ENCODE results near the gene ERN2.
"Not testable (repeated sequence)": the region's sequence is repeated elsewhere in the genome, so short reads cannot be mapped to it uniquely, and the experiment has no call there.

The ERN2 gene

DNA sequence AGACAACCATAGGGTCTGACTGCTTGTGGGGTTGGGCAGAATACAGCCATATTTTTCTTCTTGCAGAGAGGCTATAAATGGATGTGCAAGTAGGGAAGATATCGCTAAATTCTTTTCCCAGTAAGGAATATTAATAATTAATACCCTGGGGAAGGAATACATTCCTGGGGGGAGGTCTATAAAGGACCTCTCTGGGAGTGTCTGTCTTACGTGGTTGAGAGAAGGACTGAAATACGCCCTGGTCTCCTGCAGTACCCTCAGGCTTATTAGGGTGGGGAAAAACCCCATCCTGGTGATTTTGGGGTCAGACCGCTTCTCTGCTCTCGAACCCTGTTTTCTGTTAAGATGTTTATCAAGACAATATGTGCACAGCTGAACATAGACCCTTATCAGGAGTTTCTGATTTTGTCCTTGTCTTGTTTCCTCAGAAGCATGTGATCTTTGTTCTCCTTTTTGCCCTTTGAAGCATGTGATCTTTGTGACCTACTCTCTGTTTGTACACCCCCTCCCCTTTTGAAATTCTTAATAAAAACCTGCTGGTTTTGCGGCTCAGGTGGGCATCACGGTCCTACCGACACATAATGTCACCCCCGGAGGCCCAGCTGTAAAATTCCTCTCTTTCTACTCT is 9.7 kb upstream of the ERN2 start:
- not testable (repeated sequence) for DNase-seq (ENCODE audit: low spot score)

DNA sequence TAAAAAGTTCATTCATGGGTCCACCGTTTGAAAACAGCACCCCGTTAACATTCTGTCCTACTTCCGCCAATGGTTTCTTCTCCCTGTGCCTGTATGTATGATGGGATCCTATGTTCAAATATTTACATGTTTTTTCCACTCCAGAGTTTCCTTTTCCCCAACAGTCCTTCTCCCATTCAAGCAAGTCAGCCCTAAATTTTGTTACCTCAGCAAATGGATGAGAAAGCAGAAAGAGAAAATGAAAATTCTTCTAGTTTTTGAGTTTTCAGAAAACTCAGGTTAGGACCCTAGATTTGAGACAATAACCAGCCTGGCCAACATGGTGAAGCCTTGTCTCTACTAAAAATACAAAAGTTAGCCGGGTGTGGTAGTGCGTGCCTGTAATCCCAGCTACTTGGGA is 3.5 kb upstream of the ERN2 start:
- DNase-seq (ENCODE audit: low spot score) = no peak

DNA sequence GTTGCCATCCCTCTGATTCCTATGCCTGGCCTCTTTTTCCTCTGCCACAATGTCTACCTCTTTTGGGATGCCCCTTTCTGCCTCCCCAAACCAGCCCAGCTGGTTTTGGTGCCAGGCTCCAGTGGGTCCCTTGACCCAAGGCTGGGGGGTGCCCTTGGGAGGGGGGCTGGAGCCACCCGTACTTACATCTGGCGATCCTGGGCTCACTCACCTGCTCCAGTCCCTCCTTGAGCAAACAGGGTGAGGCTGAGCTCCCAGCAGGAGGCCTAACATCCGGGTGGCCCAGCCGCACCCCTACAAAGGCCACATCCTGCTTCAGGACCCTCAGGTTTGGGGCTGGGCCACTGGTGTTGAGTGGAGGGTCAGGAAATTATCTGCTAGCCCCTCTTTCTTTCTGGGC is 1.2 kb downstream of the ERN2 start:
- DNase-seq (ENCODE audit: low spot score) = no peak

DNA sequence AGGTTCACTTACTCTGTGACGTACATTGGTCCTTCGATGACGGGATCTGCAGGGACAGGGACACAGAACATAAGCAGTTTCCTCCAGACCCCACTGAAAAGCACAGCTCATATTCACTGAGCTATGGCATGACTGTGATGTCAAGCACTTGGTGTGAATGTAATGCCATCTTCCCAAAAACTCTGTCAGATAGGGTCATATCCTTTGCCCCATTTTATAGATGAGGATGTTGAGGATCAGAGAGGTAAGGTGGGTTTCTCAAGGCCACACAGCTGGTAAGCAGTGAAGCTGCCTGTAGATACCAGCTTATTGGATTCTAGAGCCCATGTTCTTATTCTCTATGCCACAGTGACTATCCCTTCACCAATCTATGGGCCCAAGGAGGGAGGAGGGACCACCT is 2.5 kb downstream of the ERN2 start:
- DNase-seq (ENCODE audit: low spot score) = no peak

DNA sequence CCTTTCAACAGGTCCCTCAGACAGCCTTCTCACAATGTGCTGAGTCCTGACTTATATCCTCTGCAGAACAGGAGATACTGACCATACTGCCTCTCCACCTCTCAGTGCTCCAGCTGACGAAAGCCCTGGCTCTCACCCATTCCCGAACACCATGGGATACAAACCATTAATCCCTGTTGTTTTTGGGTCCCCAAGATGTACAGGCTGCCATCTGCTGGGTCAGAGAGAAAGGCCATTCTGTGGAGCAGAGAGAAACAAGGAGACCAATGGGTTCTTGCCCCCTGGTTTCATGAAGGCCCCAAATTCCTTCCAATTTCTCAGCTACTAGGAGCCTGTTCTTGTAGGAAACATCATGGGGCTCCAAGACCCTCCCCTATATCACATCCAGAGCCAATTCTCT is 3.0 kb downstream of the ERN2 start:
- DNase-seq (ENCODE audit: low spot score) = no peak

DNA sequence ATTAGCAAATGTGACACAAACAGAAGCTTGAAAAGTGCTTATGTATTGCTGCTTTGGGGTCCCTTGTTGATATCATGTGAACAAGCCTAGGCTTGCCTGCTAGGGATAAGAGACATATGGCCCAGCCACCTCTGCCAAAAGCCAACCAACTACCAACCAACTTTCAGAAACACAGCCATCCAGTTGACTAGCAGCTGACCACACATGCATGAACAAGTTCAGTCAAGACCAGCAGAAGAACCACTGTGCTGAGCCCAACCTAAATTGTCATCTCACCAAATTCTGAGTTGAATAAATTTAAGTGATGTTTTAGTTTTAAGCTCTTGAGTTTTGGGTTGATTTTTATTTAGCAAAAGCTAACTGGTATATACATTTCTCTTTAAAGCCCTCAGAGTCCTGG is 3.5 kb downstream of the ERN2 start:
- DNase-seq (ENCODE audit: low spot score) = no peak

DNA sequence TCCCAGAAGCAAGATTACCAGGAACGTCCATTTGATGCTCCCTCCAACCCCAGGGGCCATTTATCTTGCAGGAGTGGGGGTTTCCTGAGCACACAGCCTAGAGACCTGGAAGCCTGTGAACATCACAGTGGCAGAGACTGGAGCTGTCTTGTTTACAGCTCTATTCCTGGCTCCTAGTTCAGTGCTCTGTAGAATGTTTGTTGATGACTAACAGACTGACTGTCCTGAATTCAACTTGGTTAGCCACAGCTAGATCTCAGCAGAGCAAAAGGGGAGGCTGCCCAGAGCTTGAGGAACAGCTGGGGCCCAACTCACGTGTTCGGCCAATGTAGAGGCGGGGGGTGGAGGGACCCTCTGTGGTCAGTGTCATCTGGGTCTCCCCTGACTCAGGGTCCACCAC is 6.6 kb downstream of the ERN2 start:
- DNase-seq (ENCODE audit: low spot score) = no peak

DNA sequence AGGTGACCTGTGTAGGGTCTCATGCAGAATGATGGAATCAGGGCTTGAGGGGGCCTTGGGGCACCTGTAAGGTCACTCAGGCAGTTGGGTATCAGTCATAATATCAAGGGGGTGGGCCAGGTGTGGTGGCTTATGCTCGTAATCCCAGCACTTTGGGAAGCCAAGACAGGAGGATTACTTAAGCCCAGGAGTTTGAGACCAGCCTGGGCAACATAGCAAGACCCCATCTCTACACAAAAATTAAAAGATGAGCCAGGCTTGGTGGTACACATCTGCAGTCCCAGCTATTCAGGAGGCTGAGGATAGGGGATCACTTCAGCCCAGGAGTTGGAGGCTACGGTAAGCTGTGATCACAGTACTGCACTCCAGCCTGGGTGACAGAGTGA is 7.5 kb downstream of the ERN2 start:
- no peak for DNase-seq (ENCODE audit: low spot score)

DNA sequence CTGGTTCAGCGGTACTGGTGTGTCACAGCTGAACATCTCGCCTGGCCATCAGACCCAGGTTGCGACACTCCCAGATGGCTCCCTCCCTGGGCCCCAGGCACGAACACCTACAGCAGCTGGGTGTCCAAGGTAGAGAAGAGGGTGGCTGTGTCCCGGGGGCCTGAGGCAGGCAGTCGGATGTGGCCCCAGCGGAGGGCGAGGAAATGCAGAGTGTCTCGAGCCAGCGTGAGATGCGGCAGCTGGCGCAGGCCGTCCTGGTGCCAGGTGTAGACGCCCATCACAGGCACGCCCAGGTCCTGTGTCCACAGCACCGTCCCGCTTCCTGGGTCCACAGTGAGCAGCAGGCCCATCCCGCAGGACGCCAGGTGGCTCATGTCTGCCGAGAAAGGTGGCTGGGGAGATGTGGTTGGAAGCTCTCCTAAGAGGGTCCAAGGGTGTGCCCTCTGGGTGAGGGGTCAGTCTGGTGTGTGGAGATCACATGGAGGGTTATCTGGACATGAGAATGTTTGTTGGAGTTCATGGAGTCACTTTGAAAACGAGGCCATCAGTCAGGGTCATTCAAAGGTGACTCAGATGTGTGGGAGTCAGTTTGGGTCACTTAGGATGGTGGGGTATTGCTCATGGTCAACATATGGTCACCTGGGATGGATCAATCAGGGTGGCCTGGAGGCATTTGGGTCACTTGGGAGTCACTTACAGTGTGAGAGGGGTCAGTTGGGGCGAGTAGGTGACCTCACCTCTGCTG is 8.1 kb downstream of the ERN2 start:
- no peak for DNase-seq (ENCODE audit: low spot score)

DNA sequence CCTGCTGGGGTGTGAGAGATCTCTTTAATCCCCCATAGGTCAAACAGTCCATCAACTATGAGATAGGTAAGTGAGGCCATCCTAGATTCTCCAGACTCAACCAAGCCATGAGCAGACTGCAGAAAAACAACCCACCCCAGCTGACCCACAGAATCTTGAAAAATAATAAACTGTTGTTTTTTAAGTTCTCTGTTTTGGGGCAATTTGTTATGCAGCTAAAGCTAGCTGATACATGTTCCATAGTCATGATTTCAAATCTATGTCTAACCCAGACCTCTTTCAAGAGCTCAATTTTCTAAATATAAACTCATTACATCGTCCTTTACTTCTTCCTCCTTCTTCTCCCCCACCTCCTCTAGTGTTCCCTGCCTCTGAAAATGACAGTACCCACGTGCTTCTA is 10.1 kb downstream of the ERN2 start:
- no peak for DNase-seq (ENCODE audit: low spot score)

DNA sequence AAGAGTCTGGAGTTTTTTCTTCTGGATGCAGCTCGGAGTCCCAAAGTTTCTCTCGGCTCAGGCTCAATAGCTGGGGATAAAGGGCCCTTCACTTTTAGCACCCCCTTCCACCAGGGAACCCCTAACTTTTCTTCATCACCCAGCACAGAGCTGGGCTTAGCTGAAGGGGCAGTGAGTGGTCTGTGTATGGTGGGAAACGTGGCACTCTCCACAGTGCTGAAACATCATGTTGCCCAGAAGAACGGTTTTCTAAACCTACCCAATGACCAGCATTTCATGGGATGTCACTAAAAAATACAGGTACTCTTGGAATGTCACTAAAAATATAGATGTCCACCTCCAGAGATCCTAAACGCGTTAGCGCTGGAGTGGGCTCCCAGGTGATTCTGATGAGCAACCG is 12.0 kb downstream of the ERN2 start:
- no peak for DNase-seq (ENCODE audit: low spot score)

DNA sequence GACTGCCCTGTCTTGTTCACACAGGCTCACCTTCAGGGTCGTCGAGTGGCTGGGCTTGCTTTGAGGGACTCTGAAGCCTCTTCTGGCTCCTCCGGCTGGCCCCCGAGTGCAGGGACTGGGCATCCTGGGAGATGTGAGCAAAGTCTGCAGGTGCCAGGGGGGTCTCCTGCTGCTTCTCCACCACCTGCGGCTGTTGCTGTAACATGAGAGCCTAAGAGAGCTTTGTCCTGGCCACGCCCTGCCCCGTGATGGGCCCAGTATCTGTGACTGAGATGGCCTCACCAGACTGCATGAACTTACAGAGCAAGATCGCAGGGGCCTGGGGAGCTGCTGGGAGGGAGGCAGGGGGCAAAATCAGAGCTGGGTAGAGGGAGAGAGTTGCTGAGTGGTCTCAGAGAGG is 12.5 kb downstream of the ERN2 start:
- peak; percentile 37 for DNase-seq (ENCODE audit: low spot score)

DNA sequence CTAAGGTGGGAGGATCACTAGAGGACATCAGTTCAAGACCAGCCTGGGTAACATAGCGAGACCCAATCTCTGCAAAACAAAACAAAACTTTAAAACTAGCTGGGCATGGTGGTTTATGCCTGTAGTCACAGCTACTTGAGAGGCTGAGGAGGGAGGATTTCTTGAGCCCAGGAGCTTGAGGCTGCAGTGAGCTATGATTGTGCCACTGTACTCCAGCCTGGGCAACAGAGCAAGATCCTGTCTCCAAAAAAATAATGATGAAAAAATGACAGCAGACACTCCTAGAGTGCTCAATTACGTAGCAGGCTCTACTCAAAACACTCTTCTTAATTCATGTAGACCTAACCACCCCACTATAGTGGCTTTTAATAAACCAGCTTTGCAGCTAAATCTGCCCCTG is 12.9 kb downstream of the ERN2 start:
- no peak for DNase-seq (ENCODE audit: low spot score)

DNA sequence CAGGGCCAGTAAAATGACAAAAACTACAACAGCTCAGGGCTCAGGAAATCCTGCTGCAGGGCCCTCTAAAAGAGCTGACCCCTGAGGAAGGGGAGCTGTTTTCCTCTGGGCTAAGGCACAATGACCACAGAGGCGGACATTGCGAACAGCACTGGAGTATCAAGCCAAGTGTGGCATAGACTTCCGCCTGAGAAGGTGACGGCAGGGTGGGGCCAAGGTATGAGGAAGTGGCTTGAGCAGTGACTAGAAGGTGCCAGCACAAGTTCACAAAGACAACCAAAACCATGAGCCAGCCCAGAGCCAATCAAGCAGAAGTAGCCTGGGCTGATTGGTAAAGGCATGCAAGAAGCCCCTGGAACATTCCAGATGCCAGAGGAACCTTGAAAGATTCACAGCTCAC is 13.9 kb downstream of the ERN2 start:
- no peak for DNase-seq (ENCODE audit: low spot score)

DNA sequence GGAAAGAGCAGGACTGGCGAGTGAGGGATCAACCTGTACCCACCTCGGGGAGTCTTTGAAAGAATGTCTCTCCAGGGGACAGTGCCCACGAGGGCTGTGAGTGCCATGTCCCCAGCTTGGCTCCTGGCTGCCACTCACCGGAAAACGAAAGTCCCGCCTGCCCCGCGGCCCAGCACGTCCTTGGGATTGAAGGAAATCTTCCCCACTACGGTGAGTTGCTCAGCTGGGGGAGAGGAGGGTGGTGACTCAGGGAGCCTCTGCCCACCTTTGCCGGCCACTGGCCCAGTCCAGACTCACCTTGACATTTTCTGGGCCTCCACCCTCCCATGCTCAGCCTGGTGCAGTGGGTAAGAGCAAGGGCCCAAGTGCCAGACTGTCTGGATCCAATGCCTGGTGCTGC is 17.3 kb downstream of the ERN2 start:
- no peak for DNase-seq (ENCODE audit: low spot score)

DNA sequence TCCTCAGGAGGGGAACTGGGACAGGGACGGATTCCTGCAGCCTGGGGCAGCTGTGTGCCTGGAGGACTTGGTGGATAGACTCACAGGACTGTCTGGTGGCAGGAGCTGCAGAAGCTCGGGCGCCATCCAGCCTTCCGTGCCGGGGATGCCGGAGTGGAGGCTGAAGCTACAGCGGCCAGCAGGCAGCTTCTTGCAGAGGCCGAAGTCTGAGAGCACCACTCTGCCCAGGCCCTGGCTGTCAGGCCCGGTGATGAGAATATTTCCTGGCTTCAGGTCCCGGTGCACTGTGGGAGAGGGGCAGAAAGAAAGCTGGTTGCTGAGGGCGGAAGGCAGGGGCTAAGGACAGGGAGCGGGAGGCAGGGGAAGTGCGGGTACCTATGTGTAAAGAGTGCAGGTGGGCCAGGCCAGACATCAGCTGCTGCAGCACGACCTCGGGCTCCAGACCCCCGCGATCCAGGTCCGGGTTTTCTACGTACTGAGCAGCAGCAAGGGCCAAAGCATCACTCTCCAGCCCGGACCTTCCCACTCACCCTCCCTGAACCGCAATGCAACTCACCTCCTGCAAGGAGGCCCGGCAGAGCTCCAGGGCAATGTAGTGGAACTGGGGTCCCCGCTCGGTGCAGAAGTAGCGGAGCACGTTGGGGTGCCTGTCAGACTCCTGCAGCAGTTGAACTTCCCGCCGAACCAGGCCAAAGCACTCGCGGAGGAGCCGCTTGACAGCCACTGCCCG is 18.2 kb downstream of the ERN2 start:
- peak; percentile 80 for DNase-seq (ENCODE audit: low spot score)

DNA sequence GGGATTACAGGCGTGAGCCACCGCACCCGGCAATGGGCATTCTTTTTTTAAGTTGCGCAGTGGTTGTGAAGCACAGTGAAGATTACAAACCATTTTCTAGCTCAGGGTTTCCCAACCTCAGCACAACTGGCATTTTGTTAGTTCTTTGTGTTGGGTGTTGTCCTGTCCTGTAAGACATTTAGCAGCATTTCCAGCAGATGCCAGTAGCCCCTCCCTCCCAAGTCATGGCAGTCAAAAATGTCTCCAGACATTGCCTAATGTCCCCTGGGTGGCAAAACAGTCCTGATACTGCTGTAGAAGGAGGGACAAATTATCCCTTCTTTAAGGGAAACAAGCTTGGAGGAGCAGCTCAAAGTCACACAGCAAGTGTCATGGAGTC is 18.8 kb downstream of the ERN2 start:
- DNase-seq (ENCODE audit: low spot score) = no peak

DNA sequence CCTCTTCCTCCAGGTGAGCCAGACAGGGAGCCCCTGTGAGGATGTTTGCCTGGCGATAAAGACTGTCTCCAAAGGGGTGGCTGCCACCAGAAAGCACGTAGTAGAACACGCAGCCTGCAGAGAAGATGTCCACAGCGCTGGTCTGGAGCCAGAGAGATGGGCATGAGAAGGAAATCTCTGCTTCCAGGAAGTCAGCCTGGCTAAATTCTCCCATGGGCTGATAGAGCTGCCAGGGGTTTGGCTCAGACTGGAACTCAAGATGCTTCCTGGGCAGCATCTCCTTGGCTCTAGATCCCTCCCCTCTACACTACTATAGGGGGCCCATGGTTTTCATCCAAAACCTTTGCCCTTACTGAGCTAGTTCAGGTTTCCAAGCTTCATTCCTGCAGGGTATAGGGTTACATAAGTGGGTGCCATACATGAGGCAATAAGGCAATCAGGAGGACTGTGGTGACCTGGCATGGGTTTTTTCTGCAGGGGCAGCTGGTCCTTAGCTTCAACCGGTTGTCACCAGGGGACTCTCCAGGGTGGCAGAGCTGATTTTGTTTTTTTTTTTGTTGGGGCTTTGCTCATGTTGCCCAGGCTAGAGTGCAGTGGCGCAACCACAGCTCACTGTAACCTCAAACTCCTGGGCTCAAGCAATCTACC is 20.7 kb downstream of the ERN2 start:
- DNase-seq (ENCODE audit: low spot score) = no peak

DNA sequence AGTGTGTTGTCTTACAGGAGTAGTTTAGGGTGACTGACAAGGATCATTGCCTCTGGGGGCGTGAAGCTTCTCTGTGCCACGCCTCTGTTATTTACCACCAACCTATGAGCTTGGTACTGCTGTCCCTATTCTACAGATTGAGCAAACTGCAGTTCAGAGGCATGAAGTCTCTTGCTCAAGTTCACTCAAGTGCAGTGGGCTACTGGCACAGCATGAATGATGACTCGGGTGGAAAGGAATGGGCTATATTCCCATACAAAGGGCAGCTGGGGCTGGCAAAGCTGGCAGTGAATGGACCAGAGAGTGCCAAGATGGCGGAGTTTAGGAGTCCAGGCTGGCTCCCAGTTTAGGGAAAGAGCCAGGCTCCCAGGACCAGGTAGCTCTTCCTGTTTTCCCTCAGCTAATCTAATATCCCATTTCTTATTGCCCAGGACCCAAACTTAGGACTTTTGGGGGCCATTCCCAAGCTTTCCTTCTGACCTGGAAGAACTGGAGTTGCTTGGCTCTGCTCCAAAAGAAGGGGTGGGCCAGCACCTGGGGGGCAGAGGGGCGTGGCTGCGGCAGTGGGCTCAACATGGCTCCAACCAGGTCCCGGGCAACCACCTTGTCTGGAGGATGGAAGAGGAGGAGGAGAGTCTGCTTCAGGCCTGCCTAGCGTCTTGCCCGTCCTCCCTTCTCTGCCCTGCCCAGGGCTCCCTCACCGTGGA is 21.4 kb downstream of the ERN2 start:
- no peak for DNase-seq (ENCODE audit: low spot score)

DNA sequence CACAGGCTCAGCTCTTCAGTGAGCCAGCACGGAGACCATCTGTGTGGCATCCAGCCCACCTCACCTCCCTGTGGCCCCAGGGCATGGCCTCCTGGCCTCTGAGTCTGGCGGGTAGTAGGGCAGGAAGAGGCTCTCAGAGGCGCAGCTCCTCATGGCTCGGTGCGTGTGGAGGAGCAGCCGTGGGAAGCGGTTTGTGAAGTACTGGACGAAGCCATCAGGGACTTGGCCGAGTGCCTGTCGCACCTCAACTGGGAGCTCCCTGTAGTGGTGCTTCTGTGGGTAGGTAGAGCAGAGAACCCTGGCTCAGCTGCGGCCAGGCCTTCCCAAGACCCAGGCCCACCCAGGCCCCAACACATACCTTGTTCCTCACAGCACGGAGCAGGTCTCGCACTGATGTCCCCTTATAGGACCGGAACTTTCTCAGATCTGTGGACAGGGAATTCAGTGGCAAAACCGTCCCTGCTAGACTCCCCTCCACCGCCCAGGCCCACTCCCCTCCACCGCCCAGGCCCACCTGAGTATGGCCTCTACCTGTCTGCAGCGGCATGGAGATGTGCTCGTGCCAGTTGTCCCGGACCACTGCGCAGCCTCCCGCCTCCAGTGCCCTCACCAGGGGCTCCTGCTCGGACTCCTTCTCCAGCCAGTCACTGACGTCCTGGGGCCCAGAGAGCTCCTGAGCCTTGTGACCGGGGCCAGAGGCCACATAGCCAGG is 22.1 kb downstream of the ERN2 start:
- DNase-seq (ENCODE audit: low spot score) = no peak

DNA sequence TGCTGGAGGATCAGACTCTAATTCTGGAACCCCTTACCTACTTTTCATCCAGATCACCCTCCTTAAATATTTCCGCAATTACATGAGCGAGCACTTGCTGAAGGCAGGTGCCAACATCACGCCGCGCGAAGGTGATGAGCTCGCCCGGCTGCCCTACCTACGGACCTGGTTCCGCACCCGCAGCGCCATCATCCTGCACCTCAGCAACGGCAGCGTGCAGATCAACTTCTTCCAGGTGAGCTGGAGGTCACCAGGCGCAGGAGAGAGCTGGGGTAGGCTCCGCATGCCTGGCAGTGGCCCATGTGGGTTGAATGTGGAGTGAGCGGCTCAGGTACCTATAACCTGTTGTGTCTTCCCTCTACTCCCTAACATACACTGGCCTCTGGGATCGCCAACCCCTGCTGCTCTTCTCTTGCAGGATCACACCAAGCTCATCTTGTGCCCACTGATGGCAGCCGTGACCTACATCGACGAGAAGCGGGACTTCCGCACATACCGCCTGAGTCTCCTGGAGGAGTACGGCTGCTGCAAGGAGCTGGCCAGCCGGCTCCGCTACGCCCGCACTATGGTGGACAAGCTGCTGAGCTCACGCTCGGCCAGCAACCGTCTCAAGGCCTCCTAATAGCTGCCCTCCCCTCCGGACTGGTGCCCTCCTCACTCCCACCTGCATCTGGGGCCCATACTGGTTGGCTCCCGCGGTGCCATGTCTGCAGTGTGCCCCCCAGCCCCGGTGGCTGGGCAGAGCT is 23.4 kb downstream of the ERN2 start:
- no peak for DNase-seq (ENCODE audit: low spot score)
